ENCODE results near the gene ABCC5. TPM values are rescaled to one million over a fixed set of nuclear protein-coding genes. Genes with fewer than 3 reads are reported as not detected.
A peak's percentile ranks its signal among the peaks of the same experiment; 100 is the strongest.

The ABCC5 gene
- total RNA-seq, 1 experiment from 2014 or later: 37.6 TPM

GRCh38 chr3:184005941-184006507 lies 11.7 kb downstream of the ABCC5 start:
- H3K27ac Mint-ChIP-seq: peak overlapping the region in 2 of 3 experiments; percentile 59 to 90; a peak in 5 of 7 replicates
- H3K4me2 ChIP-seq (ENCODE audit: insufficient read depth, insufficient read length, low read length): no peak overlapping the region
- peaks cover 7 to 26% (median 9%) of the 10 kb centered on the region in 3 experiments for H3K36me3 Mint-ChIP-seq (ENCODE audit: insufficient read depth in 1 of 3, low read depth in 3 of 3)

More at GRCh38 chr3:184005941-184006507, 11.7 kb downstream of the ABCC5 start:
- peaks cover 10% of the 10 kb centered on the region in 2 experiments for H3K4me1 Mint-ChIP-seq
- Histone ChIP-seq H3K27me3 (ENCODE audit: insufficient read depth, low read length) (no peaks in the 10 kb centered on the region), H4K91ac (ENCODE audit: insufficient read length, low read depth, low read length) (no peak overlapping the region), H3K14ac (ENCODE audit: insufficient read depth, low read length) (no peak overlapping the region), H3K9ac (ENCODE audit: extremely low read depth, insufficient read length, low read length) (no peak overlapping the region), H4K20me1 (ENCODE audit: control insufficient read depth, insufficient read depth, insufficient read length) (no peaks in the 10 kb centered on the region), H3K79me1 (ENCODE audit: insufficient read depth, low read depth, low read length, poor library complexity, severe bottlenecking) (no peaks in the 10 kb centered on the region), H3K56ac (ENCODE audit: insufficient read length, low read depth, low read length) (no peak overlapping the region), H3K23me2 (ENCODE audit: insufficient read length, low read depth, low read length, poor library complexity, severe bottlenecking) (peaks cover 3% of the 10 kb centered on the region), H2BK12ac (ENCODE audit: insufficient read length, low read depth, low read length) (no peak overlapping the region), H4K8ac (replicated peaks; ENCODE audit: insufficient read length, low read depth, low read length) (no peak overlapping the region), H3K23ac (ENCODE audit: insufficient read length, low read depth, low read length) (no peak overlapping the region), H3K9me3 (ENCODE audit: control insufficient read depth, low read depth, low read length) (no peaks in the 10 kb centered on the region), H2BK5ac (ENCODE audit: insufficient read length, low read length) (no peak overlapping the region), H2BK20ac (ENCODE audit: low read depth, low read length, poor library complexity, severe bottlenecking) (no peak overlapping the region), H2AFZ (ENCODE audit: low read length) (no peak overlapping the region), H3K18ac (ENCODE audit: insufficient read length, low read depth, low read length) (no peak overlapping the region), H2BK120ac (ENCODE audit: low read depth, low read length, poor library complexity, severe bottlenecking) (no peak overlapping the region), H3T11ph (ENCODE audit: low read length) (no peak overlapping the region), H4K5ac (ENCODE audit: insufficient read length, low read depth, low read length) (no peak overlapping the region), H3K4ac (ENCODE audit: low read depth, low read length) (no peak overlapping the region), H3K4me1 (ENCODE audit: insufficient read depth, low read length) (no peaks in the 10 kb centered on the region), H2BK15ac (ENCODE audit: low read depth, low read length) (no peak overlapping the region), H2AK5ac (ENCODE audit: insufficient read length, low read length) (no peak overlapping the region), H3K79me2 (ENCODE audit: insufficient read depth, low read length) (no peaks in the 10 kb centered on the region), H3K27ac (ENCODE audit: insufficient read length, low read depth, low read length) (no peak overlapping the region)
- no peaks in the 10 kb centered on the region for H3K27me3 Mint-ChIP-seq (ENCODE audit: low read depth)
- peak; percentile 50 for DNase-seq
- H3K4me3 Mint-ChIP-seq: no peak overlapping the region; a peak in 1 of 5 replicates
- TF ChIP-seq, protein P1, sequence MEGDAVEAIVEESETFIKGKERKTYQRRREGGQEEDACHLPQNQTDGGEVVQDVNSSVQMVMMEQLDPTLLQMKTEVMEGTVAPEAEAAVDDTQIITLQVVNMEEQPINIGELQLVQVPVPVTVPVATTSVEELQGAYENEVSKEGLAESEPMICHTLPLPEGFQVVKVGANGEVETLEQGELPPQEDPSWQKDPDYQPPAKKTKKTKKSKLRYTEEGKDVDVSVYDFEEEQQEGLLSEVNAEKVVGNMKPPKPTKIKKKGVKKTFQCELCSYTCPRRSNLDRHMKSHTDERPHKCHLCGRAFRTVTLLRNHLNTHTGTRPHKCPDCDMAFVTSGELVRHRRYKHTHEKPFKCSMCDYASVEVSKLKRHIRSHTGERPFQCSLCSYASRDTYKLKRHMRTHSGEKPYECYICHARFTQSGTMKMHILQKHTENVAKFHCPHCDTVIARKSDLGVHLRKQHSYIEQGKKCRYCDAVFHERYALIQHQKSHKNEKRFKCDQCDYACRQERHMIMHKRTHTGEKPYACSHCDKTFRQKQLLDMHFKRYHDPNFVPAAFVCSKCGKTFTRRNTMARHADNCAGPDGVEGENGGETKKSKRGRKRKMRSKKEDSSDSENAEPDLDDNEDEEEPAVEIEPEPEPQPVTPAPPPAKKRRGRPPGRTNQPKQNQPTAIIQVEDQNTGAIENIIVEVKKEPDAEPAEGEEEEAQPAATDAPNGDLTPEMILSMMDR (conservative IDR thresholded peaks at IDR 0.05): no peak
- WGBS (ENCODE audit: extremely low coverage, insufficient read length, low lambda C conversion rate): no CpG with 5 or more reads among the region's 11 CpGs
- H3K9me3 Mint-ChIP-seq: no peaks in the 10 kb centered on the region
